CD4-positive, alpha-beta T cell treated with Interleukin-10 for 1 hour (primary cell): ENCODE data around the gene OOEP.

Experiments
- DNase-seq: peaks from one replicate; pipeline ENCODE4 v3.0.0-alpha.2; 2020

OOEP gene

GRCh38 chr6:73364121-73364520, 5.6 kb downstream of the OOEP start:
- no peak for DNase-seq

GRCh38 chr6:73363537-73363875, 6.2 kb downstream of the OOEP start:
- DNase-seq, result no peak

GRCh38 chr6:73362869-73363536, 6.7 kb downstream of the OOEP start:
- no peak for DNase-seq

GRCh38 chr6:73362358-73362757, 7.3 kb downstream of the OOEP start, which contains the start of gene KHDC3L:
TSS of gene KHDC3L (plus strand) at chr6:73362658. CDS start at chr6:73362730, 72 bp downstream.
- no peak for DNase-seq

DNA sequence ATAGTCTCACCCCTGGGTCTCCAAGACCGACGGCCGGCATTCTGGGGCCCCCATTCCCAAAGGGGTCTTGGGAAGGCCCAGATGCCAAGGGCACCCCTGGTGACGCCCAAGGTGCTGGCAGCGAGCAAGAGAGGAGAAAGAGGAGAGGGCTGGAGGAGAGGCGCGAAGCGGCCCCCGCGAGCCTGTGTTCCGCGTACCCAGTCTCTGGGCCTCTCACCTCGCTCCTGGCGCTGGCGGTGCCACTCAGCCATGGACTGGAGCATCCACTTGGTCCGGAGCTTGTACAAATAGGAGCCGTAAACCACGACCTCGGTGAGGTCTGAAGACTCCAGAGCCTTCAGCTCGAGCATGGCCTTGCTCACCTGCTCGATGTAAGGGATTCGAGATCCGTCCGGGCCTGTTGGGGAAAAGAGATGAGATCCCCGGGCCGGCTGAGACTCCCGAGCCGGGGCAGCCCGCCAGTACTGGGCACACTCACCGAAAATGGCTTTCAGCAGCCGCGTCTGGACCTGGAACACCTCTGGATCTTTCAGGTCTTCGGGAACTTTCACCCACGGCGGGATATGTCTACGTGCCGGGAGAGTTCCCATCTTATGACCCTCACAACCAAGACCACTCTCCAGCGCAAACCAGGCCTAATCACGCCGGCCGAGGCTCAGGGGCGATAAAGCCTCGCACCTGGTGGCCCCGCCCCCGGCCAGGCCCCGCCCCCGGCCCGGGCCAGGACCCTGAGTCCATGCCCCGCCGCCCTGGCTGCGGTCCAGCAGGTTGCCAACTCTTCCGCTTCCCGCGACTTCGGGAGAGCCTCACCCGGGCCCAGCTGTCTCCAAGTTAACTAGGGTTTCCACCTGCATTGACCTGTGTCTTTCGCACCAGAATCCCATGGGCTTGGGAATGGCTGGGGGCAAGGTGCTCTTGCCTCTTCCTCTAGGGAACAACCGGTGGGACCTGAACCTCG, 15.8 kb downstream of the OOEP start, which contains the start of gene DPPA5:
DPPA5 (minus strand) TSS at position 641 of the 958 bp plus-strand sequence; CDS start at position 590, 51 bp downstream.
- DNase-seq, result no peak

DNA sequence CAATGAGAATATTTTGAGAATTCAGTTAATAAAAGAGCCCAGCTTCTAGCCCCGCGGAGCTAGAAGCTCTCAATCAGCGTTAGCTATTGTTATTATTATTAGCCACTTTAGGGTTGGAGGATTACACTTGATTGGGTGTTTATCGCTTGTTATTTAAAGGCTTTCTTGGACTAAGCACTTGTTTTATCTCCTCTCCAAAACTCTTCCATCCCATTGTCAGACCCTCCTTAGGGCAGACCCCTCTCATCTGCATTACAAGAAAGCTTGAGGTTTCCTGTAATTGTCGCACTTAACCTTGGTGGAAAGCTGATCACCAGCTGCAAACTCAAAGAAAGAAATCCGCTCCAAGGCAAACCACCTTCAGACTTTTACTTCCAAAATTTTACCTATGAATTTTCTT, 20.4 kb downstream of the OOEP start:
- DNase-seq, result no peak

DNA sequence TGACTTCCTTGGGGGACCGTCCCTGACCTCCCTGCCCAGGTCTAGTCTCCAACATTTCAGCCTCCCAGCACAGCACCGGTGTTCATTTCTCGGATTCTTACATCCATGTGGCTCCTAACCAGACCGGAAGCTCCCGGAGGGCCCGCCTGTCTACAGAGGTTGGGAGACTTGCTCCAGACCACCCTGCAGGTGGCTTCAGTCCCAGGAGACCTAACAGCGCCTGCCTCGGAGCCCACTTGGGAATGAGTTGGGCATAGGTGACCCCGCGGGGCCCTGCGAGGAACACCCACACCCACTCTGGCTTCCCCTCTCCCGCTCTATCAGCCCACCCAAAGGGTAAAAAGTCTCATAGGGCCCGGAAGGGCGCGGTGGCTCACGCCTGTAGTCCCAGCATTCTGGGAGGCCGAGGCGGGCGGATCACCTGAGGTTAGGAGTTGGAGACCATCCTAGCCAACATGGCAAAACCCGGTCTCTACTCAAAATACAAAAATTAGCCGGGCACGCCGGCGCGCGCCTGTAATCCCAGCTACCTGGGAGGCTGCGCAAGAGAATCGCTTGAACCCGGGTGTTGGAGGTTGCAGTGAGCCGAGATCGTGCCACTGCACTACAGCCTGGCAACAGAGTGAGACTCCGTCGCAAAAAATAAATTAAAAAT, 21.0 kb downstream of the OOEP start:
- no peak for DNase-seq

DNA sequence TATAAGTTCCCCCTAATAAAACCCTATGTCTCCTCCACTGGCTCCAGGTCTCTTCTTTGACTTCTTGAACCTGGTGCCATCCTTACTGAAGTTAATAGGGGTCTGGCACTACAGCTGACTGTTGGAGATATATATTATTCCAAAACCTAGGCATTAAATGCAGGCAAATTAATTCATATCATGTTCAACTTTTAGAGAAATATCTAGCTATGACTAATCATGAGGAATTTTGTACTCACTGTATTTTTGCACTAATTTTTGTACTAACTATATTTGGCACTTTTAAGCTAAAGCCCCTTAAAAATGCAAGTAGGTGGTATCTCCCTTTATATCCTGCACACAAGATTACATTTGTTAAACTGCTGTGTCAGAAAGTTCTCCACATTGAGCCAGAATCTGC, 26.5 kb downstream of the OOEP start:
- no peak for DNase-seq

GRCh38 chr6:73342174-73342573, 27.5 kb downstream of the OOEP start:
- DNase-seq, result no peak

- no peak for DNase-seq
Observed at GRCh38 chr6:73341335-73341734, 28.4 kb downstream of the OOEP start.

DNA sequence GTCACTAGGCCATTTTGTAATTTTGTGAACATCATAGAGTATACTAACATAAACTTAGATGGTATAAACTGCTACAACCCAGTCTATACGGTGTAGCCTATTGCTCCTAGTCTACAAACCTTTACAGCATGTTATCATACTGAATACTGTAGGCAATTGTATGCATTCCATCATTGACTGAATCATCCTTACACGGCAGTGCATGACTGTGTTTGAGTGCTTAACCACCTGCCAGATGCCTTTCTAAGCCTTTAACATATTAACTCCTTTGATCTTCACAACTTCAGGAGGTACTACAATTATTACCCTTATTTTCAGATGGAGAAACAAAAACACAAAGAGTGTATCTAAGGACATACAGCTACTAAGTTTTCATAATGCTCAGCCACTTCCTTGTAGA, 29.6 kb downstream of the OOEP start:
- DNase-seq, result no peak

GRCh38 chr6:73339340-73339739, 30.4 kb downstream of the OOEP start:
- no peak for DNase-seq

DNA sequence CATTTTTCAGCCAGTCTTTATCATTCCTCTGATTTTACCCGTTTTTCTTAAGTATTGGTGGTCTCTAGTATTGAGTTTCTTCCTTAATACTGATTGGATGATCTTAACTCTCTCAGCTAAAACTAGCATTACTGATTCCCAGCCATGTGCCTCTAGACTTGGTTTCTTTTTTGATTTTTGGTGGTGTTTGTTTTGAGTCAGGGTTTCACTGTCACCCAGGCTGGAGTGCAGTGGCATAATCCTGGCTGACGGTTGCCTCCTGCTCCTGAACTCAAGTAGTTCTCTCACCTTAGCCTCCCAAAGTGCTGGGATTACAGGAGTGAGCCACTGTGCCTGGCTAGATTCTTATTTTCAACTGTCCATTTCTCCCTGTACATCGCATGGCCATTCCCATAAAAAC, 40.5 kb downstream of the OOEP start:
- DNase-seq, result no peak

- DNase-seq, result no peak
Observed at GRCh38 chr6:73328790-73329189, 40.9 kb downstream of the OOEP start.

DNA sequence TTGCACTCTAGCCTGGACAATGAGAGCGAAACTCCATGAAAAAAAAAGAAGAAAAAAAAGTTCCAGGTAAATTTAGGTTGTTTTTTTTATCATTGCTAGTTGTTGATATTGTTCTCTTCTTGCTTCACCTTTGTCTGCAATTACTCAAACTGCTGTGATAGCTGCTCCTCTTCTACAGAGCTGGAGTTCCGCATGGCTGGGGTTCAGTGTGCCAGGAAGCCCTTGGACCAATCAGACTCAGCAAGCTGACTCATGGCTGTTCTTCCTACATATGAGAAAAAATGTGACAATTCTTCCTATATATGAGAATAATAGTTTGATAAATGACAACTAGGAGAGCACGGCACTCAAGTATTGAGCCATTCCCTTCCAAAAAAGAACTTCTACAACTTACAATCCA, 44.0 kb downstream of the OOEP start:
- no peak for DNase-seq

DNA sequence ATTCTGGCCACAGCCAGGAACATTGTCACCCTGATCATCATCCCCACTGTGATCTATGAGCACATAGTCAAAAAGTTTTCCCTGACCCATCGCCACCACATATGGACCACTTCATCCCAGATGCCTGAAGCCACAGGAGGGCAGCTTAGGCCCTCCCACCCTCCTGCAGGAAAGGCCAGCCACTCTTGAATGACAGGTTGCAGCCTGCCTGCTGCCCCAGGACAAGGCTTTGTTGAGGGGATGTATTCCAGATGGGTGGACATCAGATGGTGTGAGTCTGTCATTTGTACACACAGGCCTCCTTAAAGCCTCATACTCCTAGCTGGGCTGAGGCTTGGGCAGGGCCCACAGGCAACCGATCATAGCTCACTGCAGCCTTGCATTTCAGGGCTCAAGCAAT, 46.4 kb downstream of the OOEP start:
- no peak for DNase-seq
